Measurements from ENCODE around the gene CNTNAP5. TPM values are rescaled to one million over a fixed set of nuclear protein-coding genes. Genes with fewer than 3 reads are reported as not detected.
"Not testable (repeated sequence)": the region's sequence is repeated elsewhere in the genome, so short reads cannot be mapped to it uniquely, and the experiment has no call there.

The CNTNAP5 gene
- total RNA-seq, 1 experiment from 2014 or later: 0.48 TPM

- Histone ChIP-seq H3K4me2 (ENCODE audit: insufficient read depth, insufficient read length, low read length) (no peak overlapping the region), H3K23me2 (ENCODE audit: insufficient read length, low read depth, low read length, poor library complexity, severe bottlenecking) (no peaks in the 10 kb centered on the region), H4K20me1 (ENCODE audit: control insufficient read depth, insufficient read depth, insufficient read length) (no peaks in the 10 kb centered on the region), H3K79me1 (ENCODE audit: insufficient read depth, low read depth, low read length, poor library complexity, severe bottlenecking) (no peaks in the 10 kb centered on the region), H3K56ac (ENCODE audit: insufficient read length, low read depth, low read length) (no peak overlapping the region), H2BK12ac (ENCODE audit: insufficient read length, low read depth, low read length) (no peak overlapping the region), H3K4ac (ENCODE audit: low read depth, low read length) (no peak overlapping the region), H3K27me3 (ENCODE audit: insufficient read depth, low read length) (no peaks in the 10 kb centered on the region), H3K79me2 (ENCODE audit: insufficient read depth, low read length) (no peaks in the 10 kb centered on the region), H2BK5ac (ENCODE audit: insufficient read length, low read length) (no peak overlapping the region), H3K4me1 (ENCODE audit: insufficient read depth, low read length) (no peaks in the 10 kb centered on the region), H2BK15ac (ENCODE audit: low read depth, low read length) (no peak overlapping the region), H2AFZ (ENCODE audit: low read length) (no peak overlapping the region), H2BK120ac (ENCODE audit: low read depth, low read length, poor library complexity, severe bottlenecking) (no peak overlapping the region), H3T11ph (ENCODE audit: low read length) (no peak overlapping the region), H4K8ac (replicated peaks; ENCODE audit: insufficient read length, low read depth, low read length) (no peak overlapping the region), H3K27ac (ENCODE audit: insufficient read length, low read depth, low read length) (no peak overlapping the region), H2BK20ac (ENCODE audit: low read depth, low read length, poor library complexity, severe bottlenecking) (no peak overlapping the region), H3K18ac (ENCODE audit: insufficient read length, low read depth, low read length) (no peak overlapping the region), H2AK5ac (ENCODE audit: insufficient read length, low read length) (no peak overlapping the region), H4K5ac (ENCODE audit: insufficient read length, low read depth, low read length) (no peak overlapping the region), H3K23ac (ENCODE audit: insufficient read length, low read depth, low read length) (no peak overlapping the region), H3K9me3 (ENCODE audit: control insufficient read depth, low read depth, low read length) (no peaks in the 10 kb centered on the region), H4K91ac (ENCODE audit: insufficient read length, low read depth, low read length) (no peak overlapping the region), H3K9ac (ENCODE audit: extremely low read depth, insufficient read length, low read length) (no peak overlapping the region), H3K14ac (ENCODE audit: insufficient read depth, low read length) (no peak overlapping the region)
- WGBS (ENCODE audit: extremely low coverage, insufficient read length, low lambda C conversion rate): no CpG with 5 or more reads among the region's 3 CpGs
- Mint-ChIP-seq H3K36me3 (ENCODE audit: insufficient read depth in 1 of 3, low read depth in 3 of 3) (peaks cover 0 to 4% (median 0%) of the 10 kb centered on the region in 3 experiments; a peak in 2 of 7 replicates), H3K27ac (no peak overlapping the region), H3K4me1 (peaks cover 5 to 11% of the 10 kb centered on the region in 2 experiments; a peak in 3 of 4 replicates), H3K27me3 (ENCODE audit: low read depth) (no peaks in the 10 kb centered on the region), H3K9me3 (peaks cover 2 to 3% of the 10 kb centered on the region in 2 experiments; a peak in 1 of 5 replicates), H3K4me3 (no peak overlapping the region)
- DNase-seq: no peak
- TF ChIP-seq, protein P1, sequence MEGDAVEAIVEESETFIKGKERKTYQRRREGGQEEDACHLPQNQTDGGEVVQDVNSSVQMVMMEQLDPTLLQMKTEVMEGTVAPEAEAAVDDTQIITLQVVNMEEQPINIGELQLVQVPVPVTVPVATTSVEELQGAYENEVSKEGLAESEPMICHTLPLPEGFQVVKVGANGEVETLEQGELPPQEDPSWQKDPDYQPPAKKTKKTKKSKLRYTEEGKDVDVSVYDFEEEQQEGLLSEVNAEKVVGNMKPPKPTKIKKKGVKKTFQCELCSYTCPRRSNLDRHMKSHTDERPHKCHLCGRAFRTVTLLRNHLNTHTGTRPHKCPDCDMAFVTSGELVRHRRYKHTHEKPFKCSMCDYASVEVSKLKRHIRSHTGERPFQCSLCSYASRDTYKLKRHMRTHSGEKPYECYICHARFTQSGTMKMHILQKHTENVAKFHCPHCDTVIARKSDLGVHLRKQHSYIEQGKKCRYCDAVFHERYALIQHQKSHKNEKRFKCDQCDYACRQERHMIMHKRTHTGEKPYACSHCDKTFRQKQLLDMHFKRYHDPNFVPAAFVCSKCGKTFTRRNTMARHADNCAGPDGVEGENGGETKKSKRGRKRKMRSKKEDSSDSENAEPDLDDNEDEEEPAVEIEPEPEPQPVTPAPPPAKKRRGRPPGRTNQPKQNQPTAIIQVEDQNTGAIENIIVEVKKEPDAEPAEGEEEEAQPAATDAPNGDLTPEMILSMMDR (conservative IDR thresholded peaks at IDR 0.05): no peak
Observed at GRCh38 chr2:124354466-124354865, 329.4 kb downstream of the CNTNAP5 start.

- Mint-ChIP-seq H3K9me3 (peaks cover 4 to 10% of the 10 kb centered on the region in 2 experiments), H3K36me3 (ENCODE audit: insufficient read depth in 1 of 3, low read depth in 3 of 3) (peaks cover 0 to 14% (median 9%) of the 10 kb centered on the region in 3 experiments; a peak in 5 of 7 replicates)
- H3K4me1 Mint-ChIP-seq; H2BK20ac ChIP-seq (ENCODE audit: low read depth, low read length, poor library complexity, severe bottlenecking); H3K4me1 ChIP-seq (ENCODE audit: insufficient read depth, low read length); H4K91ac ChIP-seq (ENCODE audit: insufficient read length, low read depth, low read length); H3K4me2 ChIP-seq (ENCODE audit: insufficient read depth, insufficient read length, low read length); H2BK15ac ChIP-seq (ENCODE audit: low read depth, low read length); H2BK5ac ChIP-seq (ENCODE audit: insufficient read length, low read length); H3K23ac ChIP-seq (ENCODE audit: insufficient read length, low read depth, low read length); H3K56ac ChIP-seq (ENCODE audit: insufficient read length, low read depth, low read length); H2BK12ac ChIP-seq (ENCODE audit: insufficient read length, low read depth, low read length); H2AFZ ChIP-seq (ENCODE audit: low read length); H3K79me1 ChIP-seq (ENCODE audit: insufficient read depth, low read depth, low read length, poor library complexity, severe bottlenecking); H3K79me2 ChIP-seq (ENCODE audit: insufficient read depth, low read length); H3K4ac ChIP-seq (ENCODE audit: low read depth, low read length); H3K9me3 ChIP-seq (ENCODE audit: control insufficient read depth, low read depth, low read length); H3K27me3 ChIP-seq (ENCODE audit: insufficient read depth, low read length); H3K27ac Mint-ChIP-seq; H3K23me2 ChIP-seq (ENCODE audit: insufficient read length, low read depth, low read length, poor library complexity, severe bottlenecking); H3T11ph ChIP-seq (ENCODE audit: low read length); H4K5ac ChIP-seq (ENCODE audit: insufficient read length, low read depth, low read length); H2AK5ac ChIP-seq (ENCODE audit: insufficient read length, low read length); H2BK120ac ChIP-seq (ENCODE audit: low read depth, low read length, poor library complexity, severe bottlenecking); H3K27ac ChIP-seq (ENCODE audit: insufficient read length, low read depth, low read length); H3K18ac ChIP-seq (ENCODE audit: insufficient read length, low read depth, low read length); DNase-seq; H4K8ac ChIP-seq (replicated peaks; ENCODE audit: insufficient read length, low read depth, low read length); H3K9ac ChIP-seq (ENCODE audit: extremely low read depth, insufficient read length, low read length); H4K20me1 ChIP-seq (ENCODE audit: control insufficient read depth, insufficient read depth, insufficient read length); H3K4me3 Mint-ChIP-seq; H3K14ac ChIP-seq (ENCODE audit: insufficient read depth, low read length); H3K27me3 Mint-ChIP-seq (ENCODE audit: low read depth): not testable (repeated sequence)
- no CpG with 5 or more reads among the region's 28 CpGs for WGBS (ENCODE audit: extremely low coverage, insufficient read length, low lambda C conversion rate)
Observed at GRCh38 chr2:124361966-124362365, 336.9 kb downstream of the CNTNAP5 start.
